CD4-positive, alpha-beta T cell treated with Interleukin-12 subunit alpha and Interleukin-12 subunit beta, for 1 hour (primary cell): ENCODE measurements around the gene BLACAT1.
A peak's percentile ranks its signal among the peaks of the same experiment; 100 is the strongest.

Experiments
- DNase-seq: peaks from one replicate; pipeline ENCODE4 v3.0.0-alpha.2; 2020

The BLACAT1 gene

DNA sequence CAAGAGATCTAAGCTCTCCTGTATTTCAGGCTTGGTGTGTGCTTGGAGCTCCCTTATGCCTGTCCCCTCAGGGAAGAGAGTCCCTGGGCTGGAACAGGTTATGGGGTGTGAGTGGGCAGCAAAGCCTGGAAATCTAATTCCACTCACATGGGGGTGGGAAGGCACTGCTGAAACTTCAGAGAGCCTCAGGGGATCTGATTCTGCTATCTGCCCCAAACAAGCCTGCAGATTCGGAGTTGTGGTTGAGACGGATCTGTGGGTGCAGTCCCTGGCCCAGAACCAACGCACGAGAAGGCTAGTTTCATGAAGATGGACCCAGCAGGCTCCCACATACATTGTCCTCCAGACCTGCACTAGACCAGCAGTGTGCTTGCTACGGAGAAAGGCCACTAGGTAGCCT lies 2.9 kb downstream of the BLACAT1 start:
- no peak for DNase-seq

DNA sequence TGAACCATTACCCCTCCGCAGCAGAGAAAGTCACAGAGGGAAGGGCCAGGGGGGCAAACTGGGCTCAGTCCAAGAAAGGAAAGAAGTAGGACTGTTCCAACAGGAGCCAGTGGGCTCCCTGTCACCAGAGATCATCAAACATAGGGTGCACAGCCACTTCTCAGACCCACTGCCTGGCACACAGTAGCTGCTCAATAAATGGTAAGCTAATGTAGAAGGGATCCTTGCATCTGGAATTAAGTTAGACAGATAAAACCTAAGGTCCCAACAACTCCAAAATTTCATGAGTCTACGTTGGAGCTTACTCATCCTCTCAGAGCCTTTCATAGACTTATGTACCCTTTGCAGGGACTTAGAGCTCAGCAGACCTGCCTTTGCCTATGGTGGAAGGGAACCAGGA lies 3.5 kb downstream of the BLACAT1 start:
- no peak for DNase-seq

GRCh38 chr1:205451759-205452164 lies 4.1 kb downstream of the BLACAT1 start:
- no peak for DNase-seq

DNA sequence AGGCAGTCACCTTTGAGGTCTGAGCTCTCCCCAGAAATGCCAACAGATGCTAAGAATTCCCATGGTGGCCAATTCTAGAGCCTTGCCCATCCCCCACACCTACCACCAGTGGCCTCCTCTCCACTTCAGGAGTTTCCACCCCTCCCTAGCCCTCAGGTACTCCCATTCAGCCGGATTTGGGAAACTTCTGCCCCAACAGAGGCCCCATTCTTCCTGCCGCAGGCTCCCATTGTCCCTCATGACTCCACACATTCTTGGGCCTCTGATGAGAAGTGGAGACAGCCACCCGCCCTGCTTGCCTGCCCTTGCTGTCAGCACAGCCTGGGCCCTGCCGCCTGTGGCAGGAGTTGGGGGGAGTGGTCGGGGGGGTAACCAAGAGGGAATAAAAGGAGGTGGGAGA lies 4.6 kb downstream of the BLACAT1 start:
- DNase-seq: no peak

- no peak for DNase-seq
These were observed 5.4 kb downstream of the BLACAT1 start for GRCh38 chr1:205450448-205450847.

GRCh38 chr1:205449750-205450443 lies 5.9 kb downstream of the BLACAT1 start:
- no peak for DNase-seq

- DNase-seq: no peak
These were observed 6.5 kb downstream of the BLACAT1 start for GRCh38 chr1:205449254-205449749.

- no peak for DNase-seq
These were observed 7.1 kb downstream of the BLACAT1 start for GRCh38 chr1:205448540-205449253.

DNA sequence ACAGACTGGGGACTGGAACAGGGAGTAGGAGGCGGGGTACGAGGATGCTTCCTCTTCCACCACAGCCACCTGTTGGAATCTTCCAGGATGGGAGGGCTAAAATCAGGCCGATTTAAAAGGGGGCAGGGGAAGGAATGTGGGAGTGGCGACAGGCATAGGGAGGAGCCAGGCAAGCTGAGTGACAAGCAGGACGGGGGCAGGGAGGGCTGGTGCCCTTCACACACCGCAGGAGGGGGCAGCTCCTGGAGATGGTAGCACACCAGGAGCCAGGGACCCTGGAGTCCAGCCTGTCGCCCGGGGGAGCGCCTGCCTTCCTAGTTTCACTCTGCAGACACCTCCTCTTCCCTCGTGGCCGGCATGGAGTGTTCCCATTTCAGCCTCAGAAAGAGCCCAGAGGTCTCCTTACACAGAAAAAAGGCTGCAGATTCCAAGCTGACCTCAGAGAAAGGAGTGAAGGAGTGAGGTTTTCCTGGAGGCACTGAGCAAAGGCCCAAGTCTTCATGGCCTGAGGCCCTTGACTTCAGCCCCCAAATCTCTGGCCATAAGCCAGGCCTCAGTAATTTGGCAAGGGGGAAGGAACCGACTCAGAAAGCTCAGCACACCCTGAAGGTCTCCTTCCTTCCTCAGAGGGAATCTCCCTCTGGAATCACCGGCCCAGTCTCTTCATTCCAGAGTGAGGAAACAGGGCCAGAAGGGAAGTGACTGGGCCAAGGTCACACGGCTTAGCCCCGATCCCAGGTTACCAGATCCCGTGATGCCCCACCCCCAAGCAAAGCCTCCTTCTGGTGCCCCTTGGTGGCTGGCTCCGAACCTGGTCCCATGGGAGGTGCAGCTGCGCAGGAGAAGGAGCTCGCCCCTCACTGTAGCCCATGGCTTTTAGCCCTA lies 8.1 kb downstream of the BLACAT1 start:
- no peak for DNase-seq

DNA sequence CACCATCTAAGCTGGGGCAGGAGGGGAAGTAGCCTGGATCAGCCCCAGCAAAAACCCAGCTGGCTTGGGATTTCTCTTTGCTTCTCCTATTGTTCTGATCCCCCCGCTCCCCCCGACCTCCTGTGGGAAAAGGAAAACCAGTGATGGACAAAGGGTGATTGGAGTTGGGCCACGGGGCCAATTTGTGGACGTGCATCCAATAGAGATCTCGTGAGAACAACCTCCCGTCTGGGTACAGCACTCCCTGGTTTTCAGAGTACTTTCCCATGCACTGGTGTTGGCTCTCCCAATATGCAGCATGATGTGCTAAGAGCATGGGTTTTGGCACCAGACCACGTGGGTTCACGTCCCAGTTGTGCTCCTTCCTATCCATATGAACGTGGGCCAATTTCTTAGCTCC lies 9.0 kb downstream of the BLACAT1 start:
- no peak for DNase-seq

GRCh38 chr1:205445646-205445935 lies 10.3 kb downstream of the BLACAT1 start:
- DNase-seq: no peak

GRCh38 chr1:205444931-205445645 lies 10.8 kb downstream of the BLACAT1 start:
- no peak for DNase-seq

- no peak for DNase-seq
These were observed 11.4 kb downstream of the BLACAT1 start for GRCh38 chr1:205444300-205444930.

- no peak for DNase-seq
These were observed 12.1 kb downstream of the BLACAT1 start for GRCh38 chr1:205443585-205444299.

- DNase-seq: no peak
These were observed 13.7 kb downstream of the BLACAT1 start for GRCh38 chr1:205442051-205442725.

- DNase-seq: no peak
These were observed 14.2 kb downstream of the BLACAT1 start for GRCh38 chr1:205441716-205442050.

- DNase-seq: no peak
These were observed 14.6 kb downstream of the BLACAT1 start for GRCh38 chr1:205441318-205441633.

DNA sequence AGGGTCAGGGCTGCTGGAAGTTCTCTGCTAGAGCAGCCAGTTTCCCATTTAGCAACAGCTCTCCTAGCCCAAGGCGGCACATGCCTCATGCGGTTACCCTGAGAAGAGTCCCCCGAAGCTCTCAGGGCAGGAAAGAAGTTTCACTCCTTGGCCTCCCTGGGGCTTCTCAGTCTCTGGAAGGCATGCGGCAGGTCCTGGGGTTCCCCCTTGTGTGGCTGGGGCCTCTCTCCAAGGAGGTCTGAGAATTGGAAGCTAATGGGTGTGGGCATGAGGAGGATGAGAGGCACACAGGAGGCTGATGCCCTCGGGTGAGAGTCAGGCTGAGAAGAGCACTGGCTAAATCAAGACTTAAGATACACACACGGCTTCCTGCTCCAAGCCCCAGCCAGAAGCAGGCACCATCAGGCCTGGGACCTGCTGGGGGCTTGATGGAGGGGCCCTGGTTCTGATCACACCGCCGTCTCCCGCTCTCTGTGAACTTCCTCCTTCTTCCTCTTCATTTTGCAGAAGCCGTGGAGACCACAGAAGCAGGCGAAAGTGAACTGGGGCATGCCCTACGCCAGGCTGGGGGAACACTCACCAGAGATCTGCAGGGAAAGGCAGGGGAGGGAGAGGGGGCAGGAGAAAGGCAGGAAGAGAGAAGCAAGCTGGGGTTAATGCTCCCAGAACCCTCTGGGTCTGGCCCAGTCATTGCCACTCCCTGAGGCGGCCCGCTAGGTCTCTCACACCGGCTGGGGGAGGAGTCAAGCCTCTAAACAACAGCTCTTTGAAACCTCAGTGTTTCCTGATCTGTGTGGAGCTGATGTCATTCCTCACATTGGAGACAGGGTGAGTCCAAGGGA lies 15.1 kb downstream of the BLACAT1 start:
- DNase-seq: peak; percentile 72

DNA sequence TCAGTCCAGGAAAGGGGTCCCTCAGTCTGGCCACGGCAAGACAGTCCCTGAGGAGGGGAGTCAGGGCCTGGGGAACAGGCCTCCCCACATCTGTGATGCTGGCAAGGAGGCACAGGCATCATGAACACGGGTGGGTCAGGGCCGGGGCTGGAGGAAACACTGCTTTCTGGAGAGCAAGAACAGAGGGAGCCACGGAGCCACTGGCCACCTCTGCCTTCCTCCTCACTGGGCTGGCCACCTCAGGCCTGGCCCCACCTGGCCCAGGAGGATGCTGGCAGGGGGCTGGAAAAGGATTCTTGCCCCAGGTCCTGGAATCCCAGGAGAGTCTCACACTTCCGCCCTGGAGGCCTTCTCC lies 15.7 kb downstream of the BLACAT1 start:
- no peak for DNase-seq
